Common myeloid progenitor, CD34-positive (primary cell): Measurements from ENCODE around the gene GABBR2.

ENCODE experiments used
- CTCF ChIA-PET: fragments of 350-600 bp; sonication (Branson Sonifier 250); formaldehyde crosslinking; loops from one replicate; lab custom pipeline; 2021; ENCODE audit warnings: antibody characterized with exemption; lab: Charles Lee
- POLR2A ChIA-PET: fragments of 350-600 bp; sonication (Branson Sonifier 250); formaldehyde crosslinking; loops from one replicate; lab custom pipeline; 2021; ENCODE audit warnings: antibody characterized with exemption; lab: Charles Lee
- DNase-seq, 3 donors: peaks; one replicate each; pipeline versions ENCODE4 v3.0.0 to v3.0.0-alpha.2; 2013
- H3K27ac ChIP-seq, 2 experiments: 1 replicate in 1 of 2; 2 replicates in 1 of 2; pipeline ENCODE4 v1.7.0; 2013; ENCODE audit warnings: inconsistent platforms in 2 of 2, low read length in 2 of 2, mild to moderate bottlenecking in 2 of 2, low read depth in 1 of 2, moderate library complexity in 1 of 2; ENCODE audit not compliant: severe bottlenecking in 2 of 2, insufficient read depth in 1 of 2, poor library complexity in 1 of 2
- H3K27me3 ChIP-seq, 5 experiments: replicated peaks in 2 of 5; 1 replicate in 3 of 5; 2 replicates in 2 of 5; pipeline versions ENCODE4 v1.6.1 to v1.7.0; 2013; ENCODE audit warnings: low read length in 4 of 5, mild to moderate bottlenecking in 2 of 5, moderate library complexity in 2 of 5, inconsistent platforms in 1 of 5; ENCODE audit not compliant: insufficient read depth in 5 of 5, control insufficient read depth in 4 of 5
- H3K36me3 ChIP-seq, 4 experiments: 1 replicate in 2 of 4; 2 replicates in 2 of 4; pipeline versions ENCODE4 v1.6.1 to v1.7.0; 2013; ENCODE audit warnings: low read length in 3 of 4, control low read depth in 1 of 4, mild to moderate bottlenecking in 1 of 4; ENCODE audit not compliant: control insufficient read depth in 4 of 4, insufficient read depth in 4 of 4
- H3K4me1 ChIP-seq, 4 experiments: 1 replicate in 3 of 4; 2 replicates in 1 of 4; pipeline versions ENCODE4 v1.6.1 to v1.7.1; 2013; ENCODE audit warnings: low read length in 3 of 4, mild to moderate bottlenecking in 3 of 4, control low read depth in 1 of 4, inconsistent platforms in 1 of 4, moderate library complexity in 1 of 4; ENCODE audit not compliant: control insufficient read depth in 4 of 4, insufficient read depth in 4 of 4; ENCODE audit errors: control extremely low read depth in 1 of 4
- H3K4me3 ChIP-seq, 7 experiments: 1 replicate in 4 of 7; 2 replicates in 3 of 7; pipeline versions ENCODE4 v1.5.1 to v1.7.0; 2013; ENCODE audit warnings: mild to moderate bottlenecking in 7 of 7, low read length in 6 of 7, moderate library complexity in 6 of 7, inconsistent platforms in 2 of 7, low read depth in 2 of 7, control low read depth in 1 of 7; ENCODE audit not compliant: insufficient read depth in 4 of 7, control insufficient read depth in 1 of 7; ENCODE audit errors: extremely low read depth in 1 of 7
- H3K9me3 ChIP-seq, 5 experiments: 1 replicate in 4 of 5; 2 replicates in 1 of 5; pipeline versions ENCODE4 v1.6.1 to v1.7.1; 2013; ENCODE audit warnings: low read length in 4 of 5, mild to moderate bottlenecking in 2 of 5, inconsistent platforms in 1 of 5, low read depth in 1 of 5, moderate library complexity in 1 of 5; ENCODE audit not compliant: control insufficient read depth in 4 of 5, insufficient read depth in 2 of 5; ENCODE audit errors: control extremely low read depth in 1 of 5
- WGBS: methylation state at CpG from one replicate; pipeline ENCODE4 v1.1.5; 2013; ENCODE audit not compliant: insufficient coverage; 5-methylcytosine and 5-hydroxymethylcytosine counted together

The GABBR2 gene

GRCh38 chr9:98541684-98542230 lies 167.0 kb downstream of the GABBR2 start:
- ChIA-PET POLR2A (no interaction called here), CTCF (no interaction called here)
- 96% methylated on average over 16 of the region's 16 CpGs for WGBS

GRCh38 chr9:98540476-98540875 lies 168.3 kb downstream of the GABBR2 start:
- Histone ChIP-seq H3K4me3 (no peak overlapping the region), H3K9me3 (peaks cover 0 to 4% (median 0%) of the 10 kb centered on the region in 5 experiments), H3K36me3 (no peaks in the 10 kb centered on the region), H3K4me1 (peaks cover 0 to 3% (median 0%) of the 10 kb centered on the region in 4 experiments), H3K27me3 (peaks cover 0 to 4% (median 0%) of the 10 kb centered on the region in 5 experiments), H3K27ac (no peak overlapping the region)
- no peak for DNase-seq
- POLR2A ChIA-PET, result no interaction called here
- 100% methylated on average over 2 of the region's 4 CpGs for WGBS
- CTCF ChIA-PET, result no interaction called here

More at GRCh38 chr9:98541684-98542230, 167.0 kb downstream of the GABBR2 start:
- H3K9me3 ChIP-seq, result peaks cover 0 to 4% (median 0%) of the 10 kb centered on the region in 5 experiments
- no peak for DNase-seq
- no peak overlapping the region for H3K27ac ChIP-seq
- no peaks in the 10 kb centered on the region for H3K36me3 ChIP-seq
- peaks cover 0 to 4% (median 0%) of the 10 kb centered on the region in 5 experiments for H3K27me3 ChIP-seq
- no peak overlapping the region for H3K4me3 ChIP-seq
- peaks cover 0 to 3% (median 0%) of the 10 kb centered on the region in 4 experiments for H3K4me1 ChIP-seq

DNA sequence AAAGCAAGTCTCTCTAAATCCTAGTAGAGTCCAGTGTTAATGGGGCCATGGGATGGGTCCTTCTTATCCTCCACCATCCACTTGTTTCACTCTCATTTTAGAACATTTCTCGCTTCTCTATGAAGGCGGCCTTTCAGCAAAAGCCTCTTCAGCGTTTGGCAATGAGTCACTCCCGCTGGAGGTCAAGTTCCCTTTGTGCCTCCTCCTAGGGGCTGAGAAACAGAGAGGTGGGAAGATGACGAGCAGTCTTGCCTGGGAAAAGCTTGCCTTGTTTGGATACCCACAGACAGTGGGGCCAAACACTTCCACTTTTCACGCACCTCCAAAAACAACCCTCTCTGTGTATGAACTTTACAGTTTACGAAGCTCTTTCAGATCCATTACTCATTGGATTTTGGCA lies 168.8 kb downstream of the GABBR2 start:
- CTCF ChIA-PET, result no interaction called here
- H3K4me3 ChIP-seq, result no peak overlapping the region
- POLR2A ChIA-PET, result no interaction called here
- DNase-seq, result no peak
- H3K27ac ChIP-seq, result no peak overlapping the region
- peaks cover 0 to 3% (median 0%) of the 10 kb centered on the region in 4 experiments for H3K4me1 ChIP-seq
- WGBS, result 94% methylated on average over 6 of the region's 7 CpGs
- peaks cover 0 to 4% (median 0%) of the 10 kb centered on the region in 5 experiments for H3K27me3 ChIP-seq
- no peaks in the 10 kb centered on the region for H3K36me3 ChIP-seq
- peaks cover 0 to 4% (median 0%) of the 10 kb centered on the region in 5 experiments for H3K9me3 ChIP-seq

DNA sequence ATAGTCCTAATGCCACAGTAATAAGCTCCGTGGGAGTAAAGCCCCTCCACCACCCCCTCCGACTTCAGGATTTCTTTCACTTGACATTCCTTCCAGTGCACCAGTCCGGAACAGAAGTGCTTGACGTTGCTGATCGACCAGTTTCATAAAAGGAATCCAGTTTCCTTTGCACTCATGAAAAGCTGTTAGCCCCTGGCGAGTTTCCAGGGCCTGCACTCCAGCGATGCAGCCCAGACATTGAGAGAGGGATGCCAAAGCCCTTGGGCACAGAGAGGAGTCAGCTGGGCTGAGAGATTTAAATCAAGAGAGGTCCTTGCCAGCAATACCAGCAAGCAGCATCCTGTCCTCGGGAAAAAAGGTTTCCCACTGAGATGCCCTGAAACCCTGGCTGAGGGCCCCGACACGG lies 170.1 kb downstream of the GABBR2 start:
- 93% methylated on average over 10 of the region's 10 CpGs for WGBS
- peaks cover 0 to 4% (median 0%) of the 10 kb centered on the region in 5 experiments for H3K27me3 ChIP-seq
- H3K4me1 ChIP-seq, result peaks cover 0 to 3% (median 0%) of the 10 kb centered on the region in 4 experiments
- ChIA-PET POLR2A (no interaction called here), CTCF (no interaction called here)
- H3K27ac ChIP-seq, result no peak overlapping the region
- H3K36me3 ChIP-seq, result no peaks in the 10 kb centered on the region
- no peak for DNase-seq
- no peak overlapping the region for H3K4me3 ChIP-seq
- H3K9me3 ChIP-seq, result peaks cover 0 to 4% (median 0%) of the 10 kb centered on the region in 5 experiments

GRCh38 chr9:98538203-98538602 lies 170.5 kb downstream of the GABBR2 start:
- DNase-seq, result no peak
- CTCF ChIA-PET, result no interaction called here

DNA sequence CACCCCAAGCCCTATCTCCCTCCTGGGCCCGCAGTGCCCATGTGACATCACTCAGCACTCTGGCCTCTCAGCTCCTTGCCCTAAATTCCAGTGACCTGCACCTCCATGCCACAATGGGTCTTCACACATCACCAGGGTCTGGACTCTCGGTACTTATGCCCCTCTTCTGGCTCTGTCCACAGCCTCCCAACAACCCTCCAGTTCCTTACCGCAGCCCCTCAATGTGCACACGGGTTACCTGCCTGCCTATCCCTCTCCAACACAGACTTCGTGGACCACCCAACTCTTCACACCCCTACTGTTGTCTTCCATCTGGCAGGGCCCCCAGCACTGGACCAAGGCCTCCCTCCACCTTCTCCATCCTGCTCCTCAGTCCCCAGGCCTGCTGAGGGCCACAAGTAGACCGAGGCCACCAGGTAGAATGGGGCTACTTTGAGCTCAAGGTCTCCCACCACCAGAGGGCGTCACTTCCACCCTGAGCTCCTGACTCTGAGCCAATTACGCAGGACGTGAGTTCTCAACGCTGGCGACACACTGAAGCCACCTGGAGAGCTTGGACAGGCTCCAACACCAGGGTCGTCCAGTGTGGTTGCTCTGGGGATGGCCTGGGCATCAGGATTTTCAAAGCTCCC lies 172.1 kb downstream of the GABBR2 start:
- Histone ChIP-seq H3K36me3 (no peaks in the 10 kb centered on the region), H3K4me1 (peaks cover 0 to 2% (median 0%) of the 10 kb centered on the region in 4 experiments), H3K9me3 (peaks cover 0 to 4% (median 0%) of the 10 kb centered on the region in 5 experiments), H3K4me3 (no peak overlapping the region), H3K27me3 (peaks cover 0 to 5% (median 0%) of the 10 kb centered on the region in 5 experiments), H3K27ac (no peak overlapping the region)
- peak; percentile 10 to 64 (median 30) for DNase-seq
- ChIA-PET POLR2A (no interaction called here), CTCF (interaction anchor here (0.8 kb wide), 1 partner anchor 239 kb away, joined by 4 read pairs; no protein-coding TSS in a partner anchor)
- WGBS, result 49% methylated on average over 9 of the region's 12 CpGs

More at GRCh38 chr9:98538203-98538602, 170.5 kb downstream of the GABBR2 start:
- Histone ChIP-seq H3K36me3 (no peaks in the 10 kb centered on the region), H3K4me1 (peaks cover 0 to 3% (median 0%) of the 10 kb centered on the region in 4 experiments), H3K27ac (no peak overlapping the region), H3K27me3 (peaks cover 0 to 5% (median 0%) of the 10 kb centered on the region in 5 experiments), H3K9me3 (peaks cover 0 to 4% (median 0%) of the 10 kb centered on the region in 5 experiments), H3K4me3 (no peak overlapping the region)
- 100% methylated on average over 1 of the region's 1 CpG for WGBS
- POLR2A ChIA-PET, result no interaction called here

- no peaks in the 10 kb centered on the region for H3K36me3 ChIP-seq
- ChIA-PET CTCF (interaction anchor here (1.1 to 1.4 kb wide), 2 partner anchors 218 to 241 kb away, joined by 4 read pairs; no protein-coding TSS in a partner anchor), POLR2A (no interaction called here)
- WGBS, result 93% methylated on average over 4 of the region's 4 CpGs
- H3K4me3 ChIP-seq, result no peak overlapping the region
- H3K27ac ChIP-seq, result no peak overlapping the region
- peaks cover 0 to 4% (median 0%) of the 10 kb centered on the region in 5 experiments for H3K9me3 ChIP-seq
- DNase-seq, result no peak
- H3K27me3 ChIP-seq, result peaks cover 0 to 12% (median 0%) of the 10 kb centered on the region in 5 experiments
- peaks cover 0 to 2% (median 0%) of the 10 kb centered on the region in 4 experiments for H3K4me1 ChIP-seq
Observed at GRCh38 chr9:98533866-98534265, 174.9 kb downstream of the GABBR2 start.
